Osteocyte (in vitro differentiated cells): ENCODE results near the gene DTNB. TPM values are rescaled to one million over a fixed set of nuclear protein-coding genes. Genes with fewer than 3 reads are reported as not detected.
A peak's percentile ranks its signal among the peaks of the same experiment; 100 is the strongest.

Experiments used
- DNase-seq: peaks from one replicate; pipeline ENCODE4 v3.0.0; 2021; ENCODE audit warnings: mixed read lengths; ENCODE audit not compliant: unreplicated experiment; ENCODE audit errors: extremely low spot score
- H3K27ac Mint-ChIP-seq: one replicate; pipeline ENCODE4 v1.8.0; 2021; ENCODE audit warnings: mild to moderate bottlenecking, mixed read lengths; ENCODE audit not compliant: unreplicated experiment
- H3K27me3 Mint-ChIP-seq: one replicate; pipeline ENCODE4 v1.8.0; 2021; ENCODE audit warnings: mixed read lengths; ENCODE audit not compliant: unreplicated experiment
- H3K36me3 Mint-ChIP-seq: one replicate; pipeline ENCODE4 v1.8.0; 2021; ENCODE audit warnings: mixed read lengths; ENCODE audit not compliant: unreplicated experiment
- H3K4me1 Mint-ChIP-seq: one replicate; pipeline ENCODE4 v1.8.0; 2021; ENCODE audit warnings: mixed read lengths; ENCODE audit not compliant: unreplicated experiment
- H3K4me3 Mint-ChIP-seq: one replicate; pipeline ENCODE4 v1.8.0; 2021; ENCODE audit warnings: mild to moderate bottlenecking, moderate library complexity, mixed read lengths; ENCODE audit not compliant: unreplicated experiment
- H3K9me3 Mint-ChIP-seq: one replicate; pipeline ENCODE4 v1.8.0; 2021; ENCODE audit warnings: mixed read lengths; ENCODE audit not compliant: unreplicated experiment
- CTCF ChIP-seq: fragments of 200-600 bp; sonication (generic); IDR thresholded peaks from 2 replicates; pipeline ENCODE4 v1.5.0; 2021; ENCODE audit warnings: antibody characterized with exemption, mild to moderate bottlenecking, moderate library complexity
- total RNA-seq: library from RNA; stranded (reverse); gene quantifications from 2 replicates; pipeline ENCODE4 v1.2.1, GENCODE V29; 2021

Gene DTNB
- total RNA-seq, 1 donor from 2014 or later: 20.9 TPM

GRCh38 chr2:25379535-25379934 lies 293.8 kb downstream of the DTNB start:
- Mint-ChIP-seq H3K4me1 (peaks cover 14% of the 10 kb centered on the region), H3K27me3 (no peaks in the 10 kb centered on the region), H3K9me3 (no peaks in the 10 kb centered on the region), H3K36me3 (no peaks in the 10 kb centered on the region), H3K27ac (no peak overlapping the region), H3K4me3 (no peak overlapping the region)
- DNase-seq: no peak
- TF ChIP-seq CTCF: no peak

- H3K27me3 Mint-ChIP-seq: no peaks in the 10 kb centered on the region
- no peaks in the 10 kb centered on the region for H3K36me3 Mint-ChIP-seq
- peaks cover 14% of the 10 kb centered on the region for H3K4me1 Mint-ChIP-seq
- no peak overlapping the region for H3K27ac Mint-ChIP-seq
- no peak for TF ChIP-seq CTCF
- H3K9me3 Mint-ChIP-seq: no peaks in the 10 kb centered on the region
- no peak overlapping the region for H3K4me3 Mint-ChIP-seq
- no peak for DNase-seq
Observed at GRCh38 chr2:25378731-25379490, 294.5 kb downstream of the DTNB start.

- peaks cover 14% of the 10 kb centered on the region for H3K4me1 Mint-ChIP-seq
- H3K9me3 Mint-ChIP-seq: no peaks in the 10 kb centered on the region
- no peak for TF ChIP-seq CTCF
- H3K27me3 Mint-ChIP-seq: no peaks in the 10 kb centered on the region
- H3K27ac Mint-ChIP-seq: peak overlapping the region; percentile 64
- H3K36me3 Mint-ChIP-seq: no peaks in the 10 kb centered on the region
- no peak for DNase-seq
- no peak overlapping the region for H3K4me3 Mint-ChIP-seq
Observed at GRCh38 chr2:25377822-25378421, 295.5 kb downstream of the DTNB start.

- no peaks in the 10 kb centered on the region for H3K27me3 Mint-ChIP-seq
- H3K36me3 Mint-ChIP-seq: no peaks in the 10 kb centered on the region
- H3K4me3 Mint-ChIP-seq: peak overlapping the region; percentile 59
- peak overlapping the region; percentile 64 for H3K27ac Mint-ChIP-seq
- H3K4me1 Mint-ChIP-seq: peaks cover 15% of the 10 kb centered on the region
- DNase-seq: peak; percentile 97
- peak; percentile 100 for TF ChIP-seq CTCF
- no peaks in the 10 kb centered on the region for H3K9me3 Mint-ChIP-seq
Observed at GRCh38 chr2:25376750-25377621, 296.4 kb downstream of the DTNB start.
